SK-N-SH (cell line): ENCODE measurements around the gene MEF2B.

Experiments
- CTCF ChIP-seq: fragments of 200-600 bp; sonication (generic); IDR thresholded peaks from 2 replicates; pipeline ENCODE4 v1.6.1; 2017; ENCODE audit warnings: antibody characterized with exemption, mild to moderate bottlenecking, moderate library complexity
- GATA2 ChIP-seq: sonication (generic); formaldehyde crosslinking; IDR thresholded peaks from 2 replicates; pipeline ENCODE4 v1.5.0; 2020; ENCODE audit warnings: mild to moderate bottlenecking, missing genetic modification reagents
- IRF3 ChIP-seq: fragments of 150-350 bp; IDR thresholded peaks from 2 replicates; pipeline ENCODE4 v1.6.1; 2016; ENCODE audit warnings: mild to moderate bottlenecking, low read depth, low read length
- SIN3A ChIP-seq: IDR thresholded peaks from 2 replicates; pipeline ENCODE4 v1.6.1; 2012; ENCODE audit warnings: low read depth, mild to moderate bottlenecking, low read length, moderate library complexity, borderline replicate concordance

- TF ChIP-seq CTCF = no peak
- TF ChIP-seq IRF3 = no peak
- TF ChIP-seq GATA2 = no peak
- no peak for TF ChIP-seq SIN3A
Observed at GRCh38 chr19:19147344-19147743, 22.7 kb downstream of the MEF2B start.
